ENCODE measurements around the gene IGFBPL1.
A peak's percentile ranks its signal among the peaks of the same experiment; 100 is the strongest.

The IGFBPL1 gene

DNA sequence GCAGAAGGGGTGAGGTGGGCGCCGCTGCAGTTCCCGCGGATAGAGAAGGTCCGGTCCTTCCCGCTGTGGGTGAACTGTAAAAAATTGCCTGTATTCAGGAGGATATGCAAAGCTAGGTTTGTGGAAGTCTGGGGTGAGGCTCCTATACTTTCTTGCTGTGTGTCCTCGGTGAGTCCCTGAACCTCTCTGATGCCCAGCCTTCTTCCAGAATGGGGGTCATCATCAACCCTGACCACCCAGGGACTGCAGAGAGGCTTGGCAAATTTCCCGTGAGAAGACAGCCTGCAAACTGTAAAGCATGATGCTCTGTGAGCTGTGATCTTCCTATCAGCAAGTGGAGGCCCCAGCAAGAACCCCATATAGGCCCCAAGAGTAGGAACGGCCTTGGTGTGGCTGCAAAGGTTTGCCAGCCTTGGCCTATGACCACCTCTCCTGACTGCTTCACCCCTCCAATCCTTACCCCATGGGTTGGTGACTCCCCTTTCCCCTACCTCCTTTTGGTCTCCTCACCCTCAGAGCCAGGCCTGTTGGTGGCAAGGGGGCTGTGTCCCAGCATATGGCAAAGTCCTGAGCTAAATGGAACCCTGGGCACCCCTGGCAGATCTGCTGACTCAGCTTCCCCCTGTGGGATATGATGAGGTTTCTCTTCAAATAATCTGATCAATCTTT, 31.0 kb downstream of the IGFBPL1 start:
- no peak for ATAC-seq
- peak overlapping the region; percentile 96 for H3K27ac Mint-ChIP-seq
- no peaks in the 10 kb centered on the region for H3K9me3 Mint-ChIP-seq
- H3K4me3 Mint-ChIP-seq = peak overlapping the region; percentile 95
- peaks cover 27% of the 10 kb centered on the region for H3K36me3 Mint-ChIP-seq
- H3K4me1 Mint-ChIP-seq = peaks cover 21% of the 10 kb centered on the region
- DNase-seq (ENCODE audit: low spot score in 2 of 2) = peak in 1 of 2 donors; percentile 54

DNA sequence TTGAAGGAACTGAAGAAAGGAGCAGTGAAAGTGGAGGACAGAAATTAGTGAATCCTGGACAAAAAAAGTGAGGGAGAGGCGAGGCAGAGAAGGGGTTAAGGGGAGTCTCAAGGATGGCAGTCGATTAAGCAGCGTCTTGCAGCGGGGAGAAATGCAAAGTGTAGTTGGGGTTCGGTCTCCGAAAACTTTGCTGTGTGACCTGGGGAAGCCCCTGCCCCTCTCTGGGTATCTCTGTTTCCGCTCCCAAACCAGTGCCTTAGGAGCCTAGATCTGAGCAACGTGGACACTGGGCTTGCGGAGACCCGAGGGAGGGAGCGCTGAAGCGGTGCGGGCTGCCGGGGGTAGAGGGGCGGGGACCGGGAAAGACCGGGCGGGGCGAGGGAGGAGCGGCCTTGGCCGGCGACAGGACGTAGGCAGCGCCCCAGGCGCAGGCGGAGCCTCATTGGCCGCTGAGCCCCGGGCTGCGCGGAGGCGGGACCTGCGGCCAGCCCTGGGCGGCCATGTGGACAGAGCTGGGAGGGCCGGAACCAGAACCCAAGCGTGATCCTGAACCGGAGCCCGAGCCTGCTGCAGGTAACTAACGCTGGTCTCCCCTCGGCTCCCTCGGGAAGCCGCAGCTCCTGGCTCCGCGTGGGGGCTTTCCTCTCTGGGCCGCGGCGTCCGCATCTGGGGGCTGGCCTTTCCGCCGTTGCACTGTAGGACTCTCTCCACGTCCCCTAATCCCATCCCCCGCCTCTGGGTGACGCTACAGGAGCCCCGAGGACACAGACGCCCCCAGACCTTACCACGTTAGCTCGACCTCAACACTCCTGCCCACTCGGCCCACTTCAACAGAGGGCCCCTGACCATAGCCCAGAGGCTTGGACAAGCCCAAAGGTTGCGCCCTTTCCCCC, 31.8 kb downstream of the IGFBPL1 start, which contains the start of gene ALDH1B1:
Gene ALDH1B1, plus strand, starts transcription at position 468 of the 893 bp plus-strand sequence. CDS start 3,047 bp downstream, outside the sequence.
- H3K36me3 Mint-ChIP-seq = peaks cover 19% of the 10 kb centered on the region
- H3K4me1 Mint-ChIP-seq = peaks cover 21% of the 10 kb centered on the region
- peak within 1 kb of the TSS; percentile 95 for H3K4me3 Mint-ChIP-seq
- peak within 1 kb of the TSS; percentile 96 for H3K27ac Mint-ChIP-seq
- DNase-seq (ENCODE audit: low spot score in 2 of 2) = peak; percentile 65 to 84
- H3K9me3 Mint-ChIP-seq = no peaks in the 10 kb centered on the region
- peak; percentile 98 for ATAC-seq

DNA sequence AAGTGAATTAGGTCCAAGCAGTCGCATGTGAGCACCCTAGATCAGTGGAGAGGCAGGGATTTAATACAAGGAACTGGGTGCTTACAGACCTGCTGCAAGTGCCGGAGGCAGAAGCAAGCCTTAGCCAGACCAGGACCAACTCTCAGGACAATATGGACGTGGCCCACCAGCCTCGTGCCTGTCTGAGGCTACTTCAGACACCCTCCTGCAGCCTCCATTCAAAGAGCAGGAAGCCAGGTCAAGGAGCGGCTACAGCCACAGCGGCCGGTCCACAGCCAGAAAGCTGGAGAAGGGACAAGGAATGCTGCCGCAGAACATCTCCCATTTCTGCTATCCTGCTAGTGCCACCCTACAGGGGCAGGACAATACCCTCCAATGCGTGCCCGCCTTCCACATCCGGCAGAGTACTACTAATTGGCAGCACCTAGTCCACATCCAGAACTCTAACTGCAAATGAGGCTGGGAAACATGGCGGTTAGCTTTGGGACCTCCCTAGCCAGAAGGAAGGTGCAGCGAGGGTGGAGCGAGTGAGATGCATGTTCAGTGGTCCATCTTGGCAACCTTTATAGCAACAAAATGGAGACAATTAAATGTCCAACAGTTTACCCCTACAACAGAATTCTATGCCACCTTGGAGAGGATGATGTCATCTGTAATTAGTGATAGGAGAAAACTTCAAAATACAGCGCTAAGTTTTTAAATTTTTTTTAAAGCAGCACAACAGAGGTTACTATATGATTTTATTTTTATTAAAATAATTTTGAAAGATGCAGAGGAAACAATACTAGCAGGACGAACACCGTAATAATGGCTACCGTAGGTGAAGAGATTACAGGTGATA, 32.8 kb downstream of the IGFBPL1 start:
- DNase-seq (ENCODE audit: low spot score in 2 of 2) = no peak
- ATAC-seq = no peak
- H3K4me1 Mint-ChIP-seq = peaks cover 17% of the 10 kb centered on the region
- peaks cover 9% of the 10 kb centered on the region for H3K36me3 Mint-ChIP-seq
- H3K9me3 Mint-ChIP-seq = no peaks in the 10 kb centered on the region
- H3K27ac Mint-ChIP-seq = peak overlapping the region; percentile 96
- H3K4me3 Mint-ChIP-seq = peak overlapping the region; percentile 95

DNA sequence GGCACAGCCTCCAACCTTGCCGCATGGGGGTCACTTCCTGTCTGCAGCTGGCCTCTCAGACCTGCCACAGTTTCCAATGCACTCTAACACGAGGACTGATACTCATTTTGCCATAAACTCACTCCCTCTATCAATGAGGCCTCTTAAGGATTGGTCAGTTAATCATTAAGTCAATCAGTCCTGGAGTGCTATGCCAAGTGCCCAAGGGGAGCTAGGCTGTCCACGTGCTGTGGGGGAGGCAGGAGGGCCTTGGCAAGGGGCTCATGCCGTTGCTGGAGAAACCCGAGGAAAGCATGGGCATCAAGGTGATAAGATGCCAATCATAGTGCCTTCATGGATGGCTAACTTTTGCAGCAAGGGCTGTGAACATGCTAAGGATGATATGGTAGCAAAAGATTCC, 33.4 kb downstream of the IGFBPL1 start:
- no peaks in the 10 kb centered on the region for H3K9me3 Mint-ChIP-seq
- no peak overlapping the region for H3K4me3 Mint-ChIP-seq
- H3K4me1 Mint-ChIP-seq = peaks cover 14% of the 10 kb centered on the region
- ATAC-seq (no peak), DNase-seq (ENCODE audit: low spot score in 2 of 2) (no peak)
- H3K27ac Mint-ChIP-seq = no peak overlapping the region
- H3K36me3 Mint-ChIP-seq = peaks cover 6% of the 10 kb centered on the region

DNA sequence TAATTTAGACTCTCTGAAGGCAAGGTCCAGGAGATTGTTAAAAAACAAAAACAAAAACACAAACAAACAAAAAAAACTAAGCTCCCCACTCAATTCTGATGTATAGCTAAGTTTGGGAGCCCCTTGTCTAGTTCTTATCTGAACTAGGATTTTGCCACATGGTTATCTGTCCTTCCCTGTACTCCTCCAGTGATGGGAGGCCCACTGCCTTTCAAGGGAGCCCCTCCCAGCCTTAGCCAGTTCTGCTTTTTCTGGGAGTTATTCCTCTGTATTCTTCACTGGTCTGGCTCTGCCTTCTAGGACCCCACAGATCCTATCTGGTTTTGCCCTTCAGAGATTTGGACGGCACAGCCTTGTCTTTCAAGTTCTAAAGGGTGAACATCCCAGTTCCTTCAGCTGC, 33.8 kb downstream of the IGFBPL1 start:
- ATAC-seq = no peak

DNA sequence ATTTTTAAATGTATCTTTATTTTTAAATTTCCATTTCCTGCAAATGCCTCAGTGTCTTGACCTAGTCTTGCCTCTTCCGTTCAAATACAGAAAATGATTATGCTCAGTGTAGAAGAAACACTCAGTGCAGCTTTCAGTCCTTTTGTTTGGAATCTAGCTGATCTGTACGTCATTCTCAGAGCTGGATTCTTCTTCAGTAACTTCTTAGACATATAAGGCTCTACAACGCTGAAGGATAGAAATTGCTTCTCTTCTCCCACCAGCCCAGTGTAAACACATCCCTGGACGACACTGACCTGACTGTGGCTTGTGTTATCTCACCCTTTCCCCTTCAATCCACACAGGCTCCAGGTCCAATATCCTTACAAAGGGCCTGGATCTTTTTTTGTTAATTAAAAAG, 34.9 kb downstream of the IGFBPL1 start:
- H3K9me3 Mint-ChIP-seq = no peaks in the 10 kb centered on the region
- DNase-seq (ENCODE audit: low spot score in 2 of 2) (no peak), ATAC-seq (no peak)
- H3K36me3 Mint-ChIP-seq = no peaks in the 10 kb centered on the region
- peaks cover 14% of the 10 kb centered on the region for H3K4me1 Mint-ChIP-seq
- no peak overlapping the region for H3K4me3 Mint-ChIP-seq
- H3K27ac Mint-ChIP-seq = no peak overlapping the region

More for the DNA sequence above, 33.8 kb downstream of the IGFBPL1 start:
- Mint-ChIP-seq H3K36me3 (peaks cover 2% of the 10 kb centered on the region), H3K4me1 (peaks cover 14% of the 10 kb centered on the region), H3K4me3 (no peak overlapping the region), H3K9me3 (no peaks in the 10 kb centered on the region), H3K27ac (no peak overlapping the region)
- no peak for DNase-seq (ENCODE audit: low spot score in 2 of 2)

DNA sequence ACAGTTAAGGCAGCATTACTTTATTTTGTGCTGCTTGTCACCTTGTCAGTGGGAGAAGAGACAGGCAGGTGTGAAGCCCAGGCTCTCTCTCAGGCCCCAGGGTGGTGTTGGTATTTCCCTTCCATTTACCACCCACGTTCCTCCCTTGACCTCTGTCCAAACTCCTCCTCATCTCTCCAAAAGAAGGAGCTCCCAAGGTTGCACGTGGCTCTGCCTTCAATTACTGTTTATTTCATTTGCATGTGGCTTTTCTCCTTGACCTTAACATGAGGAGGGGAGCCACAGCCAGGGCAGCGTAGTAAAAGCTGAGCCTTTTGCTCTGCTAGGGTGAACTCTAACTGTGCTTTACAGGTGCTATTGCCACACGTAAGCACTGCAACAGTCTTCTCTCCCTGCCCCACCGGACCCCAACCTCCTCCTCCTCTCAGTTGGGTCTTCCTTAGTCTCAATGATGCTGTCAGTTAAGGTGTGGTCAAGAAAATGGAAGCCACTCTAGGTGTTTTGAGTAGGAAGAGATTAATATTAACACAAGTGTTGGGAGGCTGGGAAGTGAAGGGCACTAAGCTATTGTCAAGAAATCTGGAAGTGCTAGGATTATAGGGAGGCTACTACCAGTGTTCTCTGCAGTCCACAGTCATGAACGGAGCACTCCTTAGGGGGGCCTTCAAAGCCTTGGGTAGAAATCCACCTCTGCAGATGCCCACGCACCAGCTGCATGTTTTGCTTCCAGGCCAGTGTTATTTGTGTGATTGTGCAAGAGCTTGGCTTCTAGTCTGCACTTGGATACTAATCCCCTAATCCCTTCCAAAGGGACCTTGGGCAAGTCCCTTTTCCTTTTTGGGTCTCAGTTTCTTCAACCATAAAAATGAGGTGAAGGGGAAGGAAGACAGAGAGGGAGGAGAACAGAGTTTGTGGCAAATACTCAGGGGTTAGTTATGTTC, 35.7 kb downstream of the IGFBPL1 start:
- Mint-ChIP-seq H3K4me3 (no peak overlapping the region), H3K36me3 (no peaks in the 10 kb centered on the region), H3K4me1 (peaks cover 9% of the 10 kb centered on the region), H3K27ac (no peak overlapping the region), H3K9me3 (no peaks in the 10 kb centered on the region)
- no peak for DNase-seq (ENCODE audit: low spot score in 2 of 2)
- no peak for ATAC-seq

DNA sequence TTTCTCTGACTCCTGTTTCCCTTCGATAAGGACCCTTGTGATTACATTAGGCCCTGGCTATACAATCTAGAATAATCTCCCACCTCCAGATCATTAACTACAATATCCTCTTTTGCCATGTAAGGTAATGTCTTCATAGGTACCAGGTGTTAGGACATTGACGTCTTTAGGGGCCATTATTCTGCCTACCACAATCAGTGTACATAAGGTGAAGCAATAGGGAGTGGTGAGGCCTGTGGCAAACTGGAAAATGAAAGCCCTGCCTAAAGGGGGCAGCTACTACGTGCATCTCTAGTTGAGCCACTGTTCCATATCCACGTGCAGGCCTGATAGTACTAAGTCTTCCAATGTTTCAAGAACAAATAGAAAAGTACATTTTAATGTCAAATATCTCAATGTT, 36.5 kb downstream of the IGFBPL1 start:
- Mint-ChIP-seq H3K36me3 (no peaks in the 10 kb centered on the region), H3K4me3 (no peak overlapping the region), H3K27ac (no peak overlapping the region), H3K4me1 (peaks cover under 1% of the 10 kb centered on the region), H3K9me3 (no peaks in the 10 kb centered on the region)
- DNase-seq (ENCODE audit: low spot score in 2 of 2) (no peak), ATAC-seq (no peak)

DNA sequence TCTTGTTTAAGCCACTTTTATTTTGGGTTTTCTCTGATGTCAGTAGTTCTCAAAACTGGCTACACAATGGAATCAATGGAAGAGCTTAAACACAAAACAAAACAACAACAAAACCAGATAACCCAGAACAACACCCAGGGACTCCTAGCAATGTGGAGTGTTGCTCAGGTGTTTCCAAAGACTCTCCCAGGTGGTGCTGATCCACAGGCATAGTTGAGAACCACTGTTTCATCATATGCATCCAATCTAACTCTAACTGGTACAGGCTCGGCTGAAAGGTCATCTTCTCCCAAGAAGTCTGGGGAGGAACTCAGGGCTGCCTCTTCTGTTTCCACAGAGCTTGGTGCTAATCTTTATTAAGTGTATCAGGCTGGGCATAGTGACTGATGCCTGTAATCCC, 37.2 kb downstream of the IGFBPL1 start:
- Mint-ChIP-seq H3K4me1 (no peaks in the 10 kb centered on the region), H3K36me3 (no peaks in the 10 kb centered on the region)

DNA sequence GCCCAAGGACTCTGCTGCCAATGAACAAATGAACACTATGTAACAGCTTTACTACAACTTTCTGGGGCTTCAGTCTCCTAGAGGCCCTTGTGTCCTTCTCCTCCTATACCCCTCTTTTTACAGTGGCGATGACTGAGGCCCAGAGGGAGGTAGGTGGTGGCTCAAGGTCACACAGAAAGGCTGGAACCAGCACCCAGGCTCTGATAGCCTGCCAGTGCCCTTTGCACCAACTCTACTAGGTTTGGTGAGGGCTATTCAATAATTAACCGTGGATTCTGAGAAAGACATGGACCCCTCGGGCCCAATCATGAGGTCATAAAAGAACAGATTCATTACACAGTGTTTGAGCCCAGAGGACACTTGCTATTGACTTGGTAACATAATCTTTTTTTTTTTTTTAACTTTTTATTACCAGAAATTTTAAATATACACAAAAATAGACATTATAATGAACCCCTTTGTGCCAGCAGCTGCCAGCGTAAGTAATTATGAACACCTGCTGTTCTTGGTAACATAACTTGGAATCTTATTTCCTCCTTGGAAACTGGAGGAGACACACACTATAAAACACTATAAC, 37.8 kb downstream of the IGFBPL1 start:
- ATAC-seq = no peak
- Mint-ChIP-seq H3K27ac (no peak overlapping the region), H3K4me1 (no peaks in the 10 kb centered on the region), H3K4me3 (no peak overlapping the region), H3K36me3 (no peaks in the 10 kb centered on the region), H3K9me3 (no peaks in the 10 kb centered on the region)
- DNase-seq (ENCODE audit: low spot score in 2 of 2) = no peak

More for the DNA sequence above, 37.2 kb downstream of the IGFBPL1 start:
- H3K4me3 Mint-ChIP-seq = no peak overlapping the region
- ATAC-seq (no peak), DNase-seq (ENCODE audit: low spot score in 2 of 2) (no peak)
- H3K9me3 Mint-ChIP-seq = no peaks in the 10 kb centered on the region
- H3K27ac Mint-ChIP-seq = no peak overlapping the region

DNA sequence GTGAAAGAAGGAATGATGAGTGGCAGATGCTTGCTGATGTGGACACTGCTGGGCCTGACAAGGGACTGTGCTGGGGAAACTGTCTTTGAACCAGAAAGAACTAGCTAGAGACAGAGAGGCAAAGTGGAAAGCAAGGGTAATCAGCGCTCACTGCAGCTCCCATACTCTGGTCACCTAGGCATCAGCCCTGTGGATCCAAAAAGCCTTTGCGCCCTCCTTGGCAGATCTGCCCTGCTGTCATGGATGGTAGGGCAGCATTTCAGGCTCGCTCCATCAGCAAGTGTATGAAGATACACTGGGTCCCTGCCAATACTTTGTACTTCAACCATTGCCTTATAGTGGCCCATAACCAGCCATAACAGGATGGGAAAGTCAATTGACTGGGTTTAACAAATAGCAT, 38.4 kb downstream of the IGFBPL1 start:
- DNase-seq (ENCODE audit: low spot score in 2 of 2) (no peak), ATAC-seq (no peak)
- no peaks in the 10 kb centered on the region for H3K4me1 Mint-ChIP-seq
- H3K9me3 Mint-ChIP-seq = no peaks in the 10 kb centered on the region
- no peaks in the 10 kb centered on the region for H3K36me3 Mint-ChIP-seq
- no peak overlapping the region for H3K27ac Mint-ChIP-seq
- no peak overlapping the region for H3K4me3 Mint-ChIP-seq

DNA sequence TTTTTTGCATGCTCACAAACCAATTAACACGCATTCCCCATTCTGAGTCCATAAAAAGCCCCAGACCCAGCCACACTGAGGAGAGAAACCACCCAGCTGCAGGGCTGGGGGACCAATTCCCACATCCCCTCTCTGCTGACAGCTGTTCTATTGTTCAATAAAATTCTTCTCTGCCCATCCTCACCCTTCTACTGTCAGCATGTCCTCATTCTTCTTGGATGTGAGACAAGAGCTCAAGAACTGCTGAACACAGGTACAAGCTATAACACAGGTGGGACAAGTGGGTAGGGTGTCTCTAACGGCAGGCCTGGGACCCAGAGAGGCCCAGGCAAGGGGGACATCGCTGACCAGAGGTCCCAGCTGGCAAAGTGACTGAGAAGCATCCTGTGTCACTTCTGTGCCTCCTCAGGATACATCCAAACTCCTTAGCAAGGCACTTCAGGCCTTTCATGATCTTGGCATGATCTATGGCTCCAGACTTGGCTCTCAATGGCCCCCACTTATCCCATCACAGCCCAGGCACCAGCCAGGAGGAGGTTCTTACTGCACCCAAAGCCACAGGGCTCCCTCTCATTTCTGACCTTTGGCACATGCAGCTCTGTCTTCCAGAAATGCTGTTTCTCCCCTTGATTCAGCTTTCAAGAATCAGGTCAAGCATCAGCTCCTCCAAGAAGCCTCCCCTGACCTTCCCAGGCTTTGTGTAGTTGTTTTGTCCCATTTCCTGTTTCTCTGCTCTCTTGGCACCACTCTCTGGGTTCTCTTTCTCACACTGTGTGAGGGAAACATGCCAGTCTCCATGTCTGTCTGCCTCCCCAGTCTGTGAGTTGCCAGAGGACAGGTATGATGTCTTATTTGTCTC, 39.0 kb downstream of the IGFBPL1 start:
- H3K4me3 Mint-ChIP-seq = no peak overlapping the region

DNA sequence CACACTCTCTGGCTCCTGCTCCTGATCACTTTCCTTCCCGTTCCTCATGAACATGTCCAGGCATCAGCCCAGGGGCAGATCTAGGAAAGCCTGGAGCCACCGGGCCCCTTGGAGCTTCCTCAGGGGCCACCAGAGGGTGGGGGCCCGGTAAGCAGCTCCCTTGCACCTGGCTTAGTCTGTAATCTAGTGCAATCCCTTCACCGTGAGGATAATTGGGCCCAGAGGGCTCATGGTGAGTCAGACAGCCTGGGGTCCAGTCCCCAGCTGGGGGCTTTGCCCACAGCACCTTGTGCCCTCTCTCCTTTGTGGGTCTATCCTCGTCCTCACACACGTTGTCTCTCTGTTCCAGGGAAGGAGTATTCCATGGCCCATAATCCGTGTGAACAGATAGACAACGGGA, 42.1 kb downstream of the IGFBPL1 start:
- H3K27ac Mint-ChIP-seq = no peak overlapping the region
- no peak overlapping the region for H3K4me3 Mint-ChIP-seq
- ATAC-seq (no peak), DNase-seq (ENCODE audit: low spot score in 2 of 2) (no peak)
- no peaks in the 10 kb centered on the region for H3K4me1 Mint-ChIP-seq
- no peaks in the 10 kb centered on the region for H3K36me3 Mint-ChIP-seq
- H3K9me3 Mint-ChIP-seq = no peaks in the 10 kb centered on the region

More for the DNA sequence above, 39.0 kb downstream of the IGFBPL1 start:
- H3K27ac Mint-ChIP-seq = no peak overlapping the region
- no peak for DNase-seq (ENCODE audit: low spot score in 2 of 2)
- H3K9me3 Mint-ChIP-seq = no peaks in the 10 kb centered on the region
- no peak for ATAC-seq
- no peaks in the 10 kb centered on the region for H3K4me1 Mint-ChIP-seq
- no peaks in the 10 kb centered on the region for H3K36me3 Mint-ChIP-seq

All from stimulated activated effector memory CD8-positive, alpha-beta T cell treated with anti-CD3 and anti-CD28 coated beads, Interleukin-12 subunit alpha, Interleukin-12 subunit beta, amount 100 ng/mL, for 72 hours (primary cell).